Esophagus squamous epithelium (tissue), 5 donors: Measurements from ENCODE around the gene TMEM190. TPM values are rescaled to one million over a fixed set of nuclear protein-coding genes. Genes with fewer than 3 reads are reported as not detected.

ENCODE experiments used
- DNase-seq: peaks from one replicate; lab custom pipeline; 2025; lab: John Stamatoyannopoulos, UW
- H3K27ac ChIP-seq, 4 donors: fragments of 200-600 bp; sonication (generic); one replicate each; pipeline ENCODE4 v1.5.1; 2016 to 2019; ENCODE audit warnings: mild to moderate bottlenecking in 1 of 4
- H3K27me3 ChIP-seq, 4 donors: fragments of 200-600 bp; sonication (generic); 1 replicate in 3 of 4; 2 replicates in 1 of 4; pipeline versions ENCODE4 v1.5.1 to v1.6.0; 2017 to 2021; ENCODE audit warnings: antibody characterized with exemption in 1 of 4
- H3K36me3 ChIP-seq, 3 donors: fragments of 200-600 bp; sonication (generic); one replicate each; pipeline ENCODE4 v1.5.1; 2016 to 2019
- H3K4me1 ChIP-seq, 3 donors: fragments of 200-600 bp; sonication (generic); one replicate each; pipeline ENCODE4 v1.5.1; 2017 to 2019
- H3K4me3 ChIP-seq, 4 donors: fragments of 200-600 bp; sonication (generic); 1 replicate in 3 of 4; 2 replicates in 1 of 4; pipeline ENCODE4 v1.5.1; 2016 to 2019; ENCODE audit warnings: mild to moderate bottlenecking in 2 of 4, moderate library complexity in 1 of 4
- H3K9me3 ChIP-seq, 3 donors: fragments of 200-600 bp; sonication (generic); one replicate each; pipeline ENCODE4 v1.5.1; 2016 to 2019
- CTCF ChIP-seq, 6 experiments: fragments of 450-650 bp in 4 of 6; fragments of 200-600 bp in 2 of 6; sonication (generic) in 2 of 6; IDR thresholded peaks; one replicate each; pipeline ENCODE4 v1.5.1; 2016 to 2019; ENCODE audit warnings: antibody characterized with exemption in 6 of 6, mild to moderate bottlenecking in 4 of 6, moderate library complexity in 4 of 6
- POLR2A ChIP-seq, 4 donors: fragments of 450-650 bp; IDR thresholded peaks; one replicate each; pipeline ENCODE4 v1.6.1; 2017; ENCODE audit warnings: antibody characterized with exemption in 4 of 4, mild to moderate bottlenecking in 4 of 4, moderate library complexity in 3 of 4
- WGBS, 2 donors: methylation state at CpG; one replicate each; pipeline ENCODE4 v1.1.5; 2018; 5-methylcytosine and 5-hydroxymethylcytosine counted together
- intact Hi-C: fragments of 100-400 bp; cut with DNase I; formaldehyde crosslinking; loops from one replicate; pipeline ENCODE4 v1.15.0; 2022
- total RNA-seq, 4 donors: library from RNA; depleted of rRNA; stranded (reverse); fragments of >200 nt; gene quantifications; one replicate each; pipeline ENCODE4 v1.1.0, GENCODE V29; 2016
- donor health status: DM: yes; HTN: yes; CAD: no.

TMEM190 gene
- total RNA-seq, 4 donors from 2014 or later = not detected

GRCh38 chr19:55366790-55367189, 9.8 kb upstream of the TMEM190 start:
- Histone ChIP-seq H3K4me3 (no peak overlapping the region), H3K27ac (no peak overlapping the region), H3K4me1 (peaks cover 14 to 25% (median 20%) of the 10 kb centered on the region in 3 donors), H3K36me3 (no peaks in the 10 kb centered on the region), H3K9me3 (no peaks in the 10 kb centered on the region), H3K27me3 (peaks cover 17 to 90% (median 20%) of the 10 kb centered on the region in 4 donors)
- no peak for DNase-seq
- intact Hi-C loops = no loop called here
- TF ChIP-seq CTCF (IDR thresholded peaks at IDR 0.05) (no peak), POLR2A (IDR thresholded peaks at IDR 0.05) (no peak)
- 94 to 97% methylated on average over 3 of the region's 3 CpGs for WGBS, 2 donors

- peaks cover 17 to 91% (median 29%) of the 10 kb centered on the region in 4 donors for H3K27me3 ChIP-seq
- H3K36me3 ChIP-seq = no peaks in the 10 kb centered on the region
- intact Hi-C loops = no loop called here
- H3K4me1 ChIP-seq = peaks cover 14 to 25% (median 20%) of the 10 kb centered on the region in 3 donors
- H3K27ac ChIP-seq = no peak overlapping the region
- TF ChIP-seq CTCF (IDR thresholded peaks at IDR 0.05) (no peak), POLR2A (IDR thresholded peaks at IDR 0.05) (no peak)
- WGBS, 2 donors = no CpG with 5 or more reads among the region's 16 CpGs
- no peaks in the 10 kb centered on the region for H3K9me3 ChIP-seq
- no peak for DNase-seq
- H3K4me3 ChIP-seq = no peak overlapping the region
These were observed 8.5 kb upstream of the TMEM190 start for GRCh38 chr19:55368106-55368505.

GRCh38 chr19:55368701-55369563, 7.7 kb upstream of the TMEM190 start:
- H3K4me3 ChIP-seq = peak overlapping the region in 2 of 4 donors; percentile 39 to 58
- intact Hi-C loops = no loop called here
- no peak for DNase-seq
- H3K4me1 ChIP-seq = peaks cover 14 to 31% (median 20%) of the 10 kb centered on the region in 3 donors
- WGBS, 2 donors = 8 to 13% methylated on average over 2 to 6 of the region's 54 CpGs
- H3K36me3 ChIP-seq = no peaks in the 10 kb centered on the region
- no peaks in the 10 kb centered on the region for H3K9me3 ChIP-seq
- H3K27ac ChIP-seq = no peak overlapping the region
- H3K27me3 ChIP-seq = peaks cover 17 to 92% (median 34%) of the 10 kb centered on the region in 4 donors
- no peak for TF ChIP-seq CTCF (IDR thresholded peaks at IDR 0.05)
- TF ChIP-seq POLR2A (IDR thresholded peaks at IDR 0.05) = no peak

DNA sequence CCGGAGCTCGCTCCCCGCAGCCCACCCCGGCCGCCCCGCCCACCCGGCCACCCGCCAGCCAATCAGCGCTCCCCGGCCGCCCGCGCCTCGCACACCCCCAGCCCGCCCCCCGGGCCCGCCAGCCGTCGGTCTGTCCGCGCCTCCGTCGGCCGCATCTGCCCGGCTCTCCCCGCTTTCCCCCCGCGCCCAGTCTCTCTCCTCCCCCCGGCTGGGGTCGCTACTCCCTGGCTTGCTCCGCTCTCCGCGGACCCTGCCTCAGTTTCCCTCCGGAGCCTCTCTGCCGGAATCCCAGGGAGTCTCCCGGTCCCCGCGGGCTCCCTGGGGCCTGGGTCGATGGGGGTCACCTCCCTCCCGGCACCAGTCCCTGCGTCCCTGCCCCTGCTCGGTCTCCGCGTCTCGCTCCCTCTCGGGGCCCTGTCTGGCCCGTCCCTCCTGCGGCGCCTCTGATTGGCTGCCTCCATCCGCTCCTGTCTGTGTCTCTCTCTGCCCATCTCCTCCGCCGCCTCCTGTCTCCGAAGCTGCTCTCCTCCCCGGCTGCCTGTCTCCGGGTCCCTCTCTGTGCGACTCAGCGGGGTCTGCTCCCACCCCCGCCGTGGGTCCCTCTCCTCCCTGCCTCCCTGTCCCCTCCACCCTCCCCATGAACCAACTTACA, 6.8 kb upstream of the TMEM190 start:
- peaks cover 17 to 38% (median 20%) of the 10 kb centered on the region in 3 donors for H3K4me1 ChIP-seq
- peaks cover 17 to 98% (median 40%) of the 10 kb centered on the region in 4 donors for H3K27me3 ChIP-seq
- no peak for TF ChIP-seq CTCF (IDR thresholded peaks at IDR 0.05)
- no peak for TF ChIP-seq POLR2A (IDR thresholded peaks at IDR 0.05)
- H3K4me3 ChIP-seq = peak overlapping the region in 3 of 4 donors; percentile 12 to 58 (median 39)
- no peak overlapping the region for H3K27ac ChIP-seq
- intact Hi-C loops = loop anchor here (10.0 kb wide), 1 partner anchor 65 kb away; no protein-coding TSS in a partner anchor
- no peaks in the 10 kb centered on the region for H3K9me3 ChIP-seq
- 2 to 3% methylated on average over 20 to 23 of the region's 59 CpGs for WGBS, 2 donors
- H3K36me3 ChIP-seq = no peaks in the 10 kb centered on the region
- no peak for DNase-seq
